ENCODE measurements around the gene TRAF1. TPM values are rescaled to one million over a fixed set of nuclear protein-coding genes. Genes with fewer than 3 reads are reported as not detected.

The TRAF1 gene
- total and polyA plus RNA-seq, 4 donors: 3.9 to 23.1 (median 6.1) TPM

DNA sequence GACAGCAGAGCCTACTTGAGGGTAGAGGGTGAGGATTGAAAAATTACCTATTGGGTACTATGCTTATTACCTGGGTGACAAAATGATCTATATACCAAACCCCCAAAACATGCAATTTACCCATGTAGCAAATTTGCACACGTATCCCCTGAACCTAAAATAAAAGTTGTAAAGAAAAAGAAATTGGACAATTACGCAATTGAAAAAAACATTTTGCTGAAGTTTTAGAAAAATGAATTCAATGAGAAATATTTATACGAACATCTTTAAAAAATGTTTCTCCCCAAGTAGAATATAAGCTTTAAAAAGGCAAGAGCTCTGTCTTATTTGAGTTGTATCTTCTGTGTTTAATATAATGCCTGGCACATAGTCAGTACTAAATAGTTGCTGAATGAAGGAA is 30.3 kb upstream of the TRAF1 start:
- 97 to 98% methylated on average over 3 of the region's 3 CpGs for WGBS, 2 donors
- Histone ChIP-seq H3K36me3 (ENCODE audit: control insufficient read depth in 4 of 4, insufficient read depth in 4 of 4, low read length in 4 of 4) (peaks cover 0 to 3% (median 0%) of the 10 kb centered on the region in 4 donors), H3K9me3 (ENCODE audit: control insufficient read depth in 4 of 4, insufficient read depth in 3 of 4, low read length in 3 of 4) (no peaks in the 10 kb centered on the region), H3K4me3 (no peak overlapping the region), H3K27ac (ENCODE audit: low read depth in 1 of 2, low read length in 1 of 2) (no peak overlapping the region), H3K4me1 (ENCODE audit: control insufficient read depth in 5 of 5, insufficient read depth in 5 of 5, low read length in 5 of 5) (no peaks in the 10 kb centered on the region), H3K27me3 (ENCODE audit: control insufficient read depth in 3 of 3, insufficient read depth in 3 of 3, low read length in 2 of 3) (no peaks in the 10 kb centered on the region), H3K9ac (ENCODE audit: insufficient read depth in 1 of 2, low read length in 2 of 2) (no peak overlapping the region)
- TF ChIP-seq, protein P1, sequence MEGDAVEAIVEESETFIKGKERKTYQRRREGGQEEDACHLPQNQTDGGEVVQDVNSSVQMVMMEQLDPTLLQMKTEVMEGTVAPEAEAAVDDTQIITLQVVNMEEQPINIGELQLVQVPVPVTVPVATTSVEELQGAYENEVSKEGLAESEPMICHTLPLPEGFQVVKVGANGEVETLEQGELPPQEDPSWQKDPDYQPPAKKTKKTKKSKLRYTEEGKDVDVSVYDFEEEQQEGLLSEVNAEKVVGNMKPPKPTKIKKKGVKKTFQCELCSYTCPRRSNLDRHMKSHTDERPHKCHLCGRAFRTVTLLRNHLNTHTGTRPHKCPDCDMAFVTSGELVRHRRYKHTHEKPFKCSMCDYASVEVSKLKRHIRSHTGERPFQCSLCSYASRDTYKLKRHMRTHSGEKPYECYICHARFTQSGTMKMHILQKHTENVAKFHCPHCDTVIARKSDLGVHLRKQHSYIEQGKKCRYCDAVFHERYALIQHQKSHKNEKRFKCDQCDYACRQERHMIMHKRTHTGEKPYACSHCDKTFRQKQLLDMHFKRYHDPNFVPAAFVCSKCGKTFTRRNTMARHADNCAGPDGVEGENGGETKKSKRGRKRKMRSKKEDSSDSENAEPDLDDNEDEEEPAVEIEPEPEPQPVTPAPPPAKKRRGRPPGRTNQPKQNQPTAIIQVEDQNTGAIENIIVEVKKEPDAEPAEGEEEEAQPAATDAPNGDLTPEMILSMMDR (IDR thresholded peaks at IDR 0.05; ENCODE audit: control extremely low read depth, extremely low read depth): no peak
- ATAC-seq (ENCODE audit: insufficient read depth, low FRiP score) (no peak), DNase-seq (no peak)

DNA sequence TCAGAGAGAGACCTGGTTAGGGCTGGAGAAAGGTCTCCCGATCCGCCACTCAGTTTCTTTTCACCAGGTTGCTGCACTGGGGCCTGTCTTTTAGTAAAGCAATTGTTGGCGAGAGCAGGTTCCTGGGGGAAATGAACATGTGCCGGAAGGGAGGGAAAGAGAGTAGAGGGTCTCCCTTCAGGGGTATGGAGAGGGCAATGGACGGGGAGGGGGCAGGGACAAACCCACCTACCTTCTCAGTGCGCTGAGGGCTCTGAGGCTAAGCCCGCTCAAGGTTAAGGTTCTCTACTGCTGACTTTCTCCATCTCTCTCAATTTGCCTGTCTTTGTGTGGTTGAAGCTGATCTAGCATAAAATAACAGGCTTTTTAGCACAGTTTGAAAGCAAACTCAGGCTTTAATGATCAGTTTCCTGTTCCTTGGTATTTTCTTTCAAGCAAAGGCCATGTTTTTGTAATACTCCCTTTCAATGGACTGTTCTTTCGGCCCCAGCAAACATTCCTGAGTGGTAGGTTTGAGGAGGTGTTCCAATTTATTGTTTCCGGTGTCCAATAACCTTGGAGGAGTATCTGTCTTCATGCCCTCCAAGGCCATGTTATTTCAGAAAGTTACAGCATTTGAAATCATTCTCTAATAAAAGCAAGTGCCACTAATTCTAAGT is 25.5 kb upstream of the TRAF1 start:
- Histone ChIP-seq H3K9ac (ENCODE audit: insufficient read depth in 1 of 2, low read length in 2 of 2) (no peak overlapping the region), H3K36me3 (ENCODE audit: control insufficient read depth in 4 of 4, insufficient read depth in 4 of 4, low read length in 4 of 4) (peaks cover 0 to 4% (median 0%) of the 10 kb centered on the region in 4 donors), H3K4me1 (ENCODE audit: control insufficient read depth in 5 of 5, insufficient read depth in 5 of 5, low read length in 5 of 5) (peaks cover 0 to 11% (median 4%) of the 10 kb centered on the region in 5 donors), H3K9me3 (ENCODE audit: control insufficient read depth in 4 of 4, insufficient read depth in 3 of 4, low read length in 3 of 4) (no peaks in the 10 kb centered on the region), H3K4me3 (no peak overlapping the region), H3K27me3 (ENCODE audit: control insufficient read depth in 3 of 3, insufficient read depth in 3 of 3, low read length in 2 of 3) (no peaks in the 10 kb centered on the region), H3K27ac (ENCODE audit: low read depth in 1 of 2, low read length in 1 of 2) (no peak overlapping the region)
- DNase-seq: no peak
- 93 to 95% methylated on average over 9 of the region's 9 CpGs for WGBS, 2 donors
- no peak for ATAC-seq (ENCODE audit: insufficient read depth, low FRiP score)
- TF ChIP-seq, protein P1 (IDR thresholded peaks at IDR 0.05; ENCODE audit: control extremely low read depth, extremely low read depth): no peak

DNA sequence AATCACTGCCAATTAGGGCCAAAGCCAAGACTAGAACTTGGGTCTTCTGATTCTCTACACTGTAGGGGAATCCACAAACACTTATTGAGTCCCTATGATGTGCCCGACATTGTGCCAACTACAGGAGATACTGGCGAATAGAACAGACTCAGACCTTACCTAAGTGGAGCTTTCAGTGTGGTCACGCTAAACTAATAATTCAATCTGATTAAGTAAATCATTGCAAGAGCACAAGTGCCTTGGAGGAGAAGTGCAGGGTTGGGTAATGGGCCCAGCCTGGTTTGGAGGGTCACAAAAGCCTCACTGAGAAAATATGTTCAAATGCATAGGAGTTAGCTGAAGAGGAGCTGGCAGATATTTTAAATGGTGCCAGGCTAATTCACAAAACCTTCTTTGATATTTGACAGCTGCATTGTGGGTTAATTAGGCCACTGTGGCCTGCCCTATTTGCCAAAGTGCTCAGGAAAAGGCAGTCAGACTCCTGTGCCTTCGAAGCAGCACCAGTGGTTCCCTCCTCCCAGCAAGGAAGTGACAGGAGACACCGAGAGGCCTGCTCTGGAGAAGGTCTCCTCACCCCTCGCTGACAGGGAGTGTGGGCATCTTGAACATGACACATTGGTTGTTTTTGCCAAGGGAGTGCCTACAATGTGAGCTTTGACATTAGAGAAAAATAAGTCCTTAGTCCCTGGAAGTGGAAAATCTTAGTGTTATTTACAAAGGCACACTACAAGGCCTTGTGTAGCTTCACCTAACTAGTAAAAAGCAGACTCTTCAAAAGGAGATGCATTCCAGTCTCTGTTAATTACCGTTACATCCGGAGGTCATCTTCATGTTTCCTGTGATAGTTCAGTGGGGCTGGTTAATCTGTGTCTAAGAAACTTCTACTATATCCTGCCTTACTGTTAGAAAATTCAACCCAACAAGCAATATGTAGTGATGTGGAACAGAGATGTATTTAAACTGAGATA is 24.1 kb upstream of the TRAF1 start:
- Histone ChIP-seq H3K9ac (ENCODE audit: insufficient read depth in 1 of 2, low read length in 2 of 2) (no peak overlapping the region), H3K27ac (ENCODE audit: low read depth in 1 of 2, low read length in 1 of 2) (peak overlapping the region in 1 of 2 donors; percentile 43), H3K9me3 (ENCODE audit: control insufficient read depth in 4 of 4, insufficient read depth in 3 of 4, low read length in 3 of 4) (no peaks in the 10 kb centered on the region), H3K4me1 (ENCODE audit: control insufficient read depth in 5 of 5, insufficient read depth in 5 of 5, low read length in 5 of 5) (peaks cover 0 to 11% (median 4%) of the 10 kb centered on the region in 5 donors), H3K4me3 (no peak overlapping the region), H3K36me3 (ENCODE audit: control insufficient read depth in 4 of 4, insufficient read depth in 4 of 4, low read length in 4 of 4) (peaks cover 0 to 4% (median 0%) of the 10 kb centered on the region in 4 donors), H3K27me3 (ENCODE audit: control insufficient read depth in 3 of 3, insufficient read depth in 3 of 3, low read length in 2 of 3) (no peaks in the 10 kb centered on the region)
- DNase-seq (peak in 1 of 3 donors; percentile 24), ATAC-seq (ENCODE audit: insufficient read depth, low FRiP score) (no peak)
- TF ChIP-seq, protein P1 (IDR thresholded peaks at IDR 0.05; ENCODE audit: control extremely low read depth, extremely low read depth): no peak
- 52 to 74% methylated on average over 8 of the region's 8 CpGs for WGBS, 2 donors
